Neuronal stem cell (in vitro differentiated cells): ENCODE data around the gene LY9.

Source experiments
- DNase-seq: peaks from one replicate; pipeline ENCODE4 v3.0.0-alpha.2; 2013; ENCODE audit warnings: low spot score
- H2AFZ ChIP-seq: one replicate; pipeline ENCODE4 v1.6.1; 2013; ENCODE audit warnings: mild to moderate bottlenecking, low read length, inconsistent platforms
- H2AK5ac ChIP-seq: 2 replicates; pipeline ENCODE4 v1.6.1; 2013; ENCODE audit warnings: low read depth, mild to moderate bottlenecking, inconsistent platforms, low read length, moderate library complexity, mixed read lengths
- H2BK120ac ChIP-seq: 2 replicates; pipeline ENCODE4 v1.6.1; 2013; ENCODE audit warnings: low read depth, mild to moderate bottlenecking, inconsistent platforms, low read length, moderate library complexity, mixed read lengths
- H2BK12ac ChIP-seq: one replicate; pipeline ENCODE4 v1.6.1; 2013; ENCODE audit warnings: low read length, inconsistent platforms
- H2BK15ac ChIP-seq: 2 replicates; pipeline ENCODE4 v1.6.1; 2013; ENCODE audit warnings: mild to moderate bottlenecking, low read length, inconsistent platforms, mixed read lengths
- H2BK5ac ChIP-seq: one replicate; pipeline ENCODE4 v1.6.1; 2013; ENCODE audit warnings: inconsistent platforms, mild to moderate bottlenecking, low read length, moderate library complexity
- H3K14ac ChIP-seq: one replicate; pipeline ENCODE4 v1.6.1; 2013; ENCODE audit warnings: low read length, inconsistent platforms
- H3K18ac ChIP-seq: 2 replicates; pipeline ENCODE4 v1.6.1; 2013; ENCODE audit warnings: low read length, inconsistent platforms
- H3K23ac ChIP-seq: 2 replicates; pipeline ENCODE4 v1.6.1; 2013; ENCODE audit warnings: low read depth, mild to moderate bottlenecking, mixed read lengths, low read length, inconsistent platforms; ENCODE audit not compliant: poor library complexity
- H3K27ac ChIP-seq: replicated peaks from 3 replicates; pipeline ENCODE4 v1.5.1; 2013; ENCODE audit warnings: low read length, inconsistent platforms
- H3K27me3 ChIP-seq, 3 experiments: 2 replicates each; pipeline ENCODE4 v1.6.1; 2013; ENCODE audit warnings: low read length in 3 of 3, mild to moderate bottlenecking in 2 of 3, inconsistent platforms in 1 of 3, low read depth in 1 of 3, mixed read lengths in 1 of 3, moderate library complexity in 1 of 3; ENCODE audit not compliant: control insufficient read depth in 3 of 3, insufficient read depth in 3 of 3
- H3K36me3 ChIP-seq, 2 donors: replicated peaks in 1 of 2; 2 replicates each; pipeline ENCODE4 v1.6.1; 2013; ENCODE audit warnings: low read length in 2 of 2; ENCODE audit not compliant: control insufficient read depth in 2 of 2, insufficient read depth in 2 of 2
- H3K4ac ChIP-seq: 2 replicates; pipeline ENCODE4 v1.6.1; 2013; ENCODE audit warnings: inconsistent platforms, mild to moderate bottlenecking, low read length, moderate library complexity
- H3K4me1 ChIP-seq, 2 donors: 1 replicate in 1 of 2; 2 replicates in 1 of 2; pipeline ENCODE4 v1.6.1; 2013; ENCODE audit warnings: low read length in 2 of 2, low read depth in 1 of 2; ENCODE audit not compliant: control insufficient read depth in 2 of 2, insufficient read depth in 1 of 2
- H3K4me2 ChIP-seq: one replicate; pipeline ENCODE4 v1.6.1; 2013; ENCODE audit warnings: mild to moderate bottlenecking, low read length, inconsistent platforms; ENCODE audit not compliant: insufficient read depth, poor library complexity, severe bottlenecking
- H3K4me3 ChIP-seq, 2 donors: 2 replicates each; pipeline ENCODE4 v1.5.1; 2013; ENCODE audit warnings: low read length in 2 of 2, mild to moderate bottlenecking in 2 of 2, inconsistent platforms in 1 of 2, moderate library complexity in 1 of 2
- H3K79me1 ChIP-seq: one replicate; pipeline ENCODE4 v1.6.1; 2013; ENCODE audit warnings: low read depth, mild to moderate bottlenecking, inconsistent platforms, low read length, moderate library complexity
- H3K9ac ChIP-seq: one replicate; pipeline ENCODE4 v1.6.1; 2013; ENCODE audit warnings: mild to moderate bottlenecking, low read depth, low read length, inconsistent platforms; ENCODE audit not compliant: poor library complexity
- H3K9me3 ChIP-seq, 2 donors: replicated peaks in 1 of 2; 2 replicates each; pipeline versions ENCODE3 to v1.6.1; 2013; ENCODE audit warnings: low read length in 2 of 2, mild to moderate bottlenecking in 2 of 2, inconsistent platforms in 1 of 2, low read depth in 1 of 2, mixed read lengths in 1 of 2, moderate library complexity in 1 of 2; ENCODE audit not compliant: control insufficient read depth in 2 of 2, insufficient read depth in 1 of 2
- H4K8ac ChIP-seq: one replicate; pipeline ENCODE4 v1.6.1; 2013; ENCODE audit warnings: low read depth, mild to moderate bottlenecking, inconsistent platforms, low read length, moderate library complexity
- H4K91ac ChIP-seq: one replicate; pipeline ENCODE4 v1.6.1; 2013; ENCODE audit warnings: low read length, low read depth, mild to moderate bottlenecking, inconsistent platforms; ENCODE audit not compliant: poor library complexity
- WGBS, 2 donors: extraction: QIAGEN DNeasy Blood & Tissue Kit; methylation state at CpG; one replicate each; pipeline ENCODE4 v1.1.7; 2013; ENCODE audit warnings: missing lambda C conversion rate in 2 of 2, mixed read lengths in 1 of 2; ENCODE audit not compliant: insufficient read length in 2 of 2, insufficient replicate concordance in 1 of 2; ENCODE audit errors: extremely low coverage in 2 of 2; 5-methylcytosine and 5-hydroxymethylcytosine counted together

LY9 gene

GRCh38 chr1:160748878-160749269, 47.1 kb upstream of the LY9 start:
- no peaks in the 10 kb centered on the region for H3K4me1 ChIP-seq
- no peaks in the 10 kb centered on the region for H3K79me1 ChIP-seq
- no peak overlapping the region for H2AFZ ChIP-seq
- H3K23ac ChIP-seq: no peak overlapping the region
- H3K4me2 ChIP-seq: no peak overlapping the region
- H3K9ac ChIP-seq: no peak overlapping the region
- no peaks in the 10 kb centered on the region for H3K27me3 ChIP-seq
- no peak overlapping the region for H4K8ac ChIP-seq
- H3K4ac ChIP-seq: no peak overlapping the region
- H2BK120ac ChIP-seq: no peak overlapping the region
- H3K18ac ChIP-seq: no peak overlapping the region
- DNase-seq: no peak
- H3K4me3 ChIP-seq: no peak overlapping the region
- H3K27ac ChIP-seq: no peak overlapping the region
- H4K91ac ChIP-seq: no peak overlapping the region
- H2BK5ac ChIP-seq: no peak overlapping the region
- H3K36me3 ChIP-seq: no peaks in the 10 kb centered on the region
- H2AK5ac ChIP-seq: no peak overlapping the region
- no peak overlapping the region for H2BK12ac ChIP-seq
- WGBS, 2 donors: no CpG with 5 or more reads among the region's 1 CpG
- H3K9me3 ChIP-seq: no peaks in the 10 kb centered on the region
- H2BK15ac ChIP-seq: no peak overlapping the region
- H3K14ac ChIP-seq: no peak overlapping the region

- H2AK5ac ChIP-seq: no peak overlapping the region
- H2BK15ac ChIP-seq: no peak overlapping the region
- no peak overlapping the region for H3K4me2 ChIP-seq
- no peak overlapping the region for H3K9ac ChIP-seq
- WGBS, 2 donors: no CpG with 5 or more reads among the region's 2 CpGs
- H3K4ac ChIP-seq: no peak overlapping the region
- no peak overlapping the region for H3K14ac ChIP-seq
- no peaks in the 10 kb centered on the region for H3K36me3 ChIP-seq
- no peaks in the 10 kb centered on the region for H3K9me3 ChIP-seq
- H3K4me3 ChIP-seq: no peak overlapping the region
- no peak overlapping the region for H3K27ac ChIP-seq
- no peak overlapping the region for H3K23ac ChIP-seq
- no peaks in the 10 kb centered on the region for H3K4me1 ChIP-seq
- H2BK12ac ChIP-seq: no peak overlapping the region
- no peaks in the 10 kb centered on the region for H3K27me3 ChIP-seq
- H2BK5ac ChIP-seq: no peak overlapping the region
- H3K18ac ChIP-seq: no peak overlapping the region
- H4K91ac ChIP-seq: no peak overlapping the region
- no peaks in the 10 kb centered on the region for H3K79me1 ChIP-seq
- no peak overlapping the region for H2AFZ ChIP-seq
- no peak overlapping the region for H2BK120ac ChIP-seq
- H4K8ac ChIP-seq: no peak overlapping the region
- no peak for DNase-seq
Measured at GRCh38 chr1:160750608-160751007, 45.4 kb upstream of the LY9 start.

- Histone ChIP-seq H3K4me3 (no peak overlapping the region), H3K18ac (no peak overlapping the region), H3K9ac (no peak overlapping the region), H3K27ac (no peak overlapping the region), H3K23ac (no peak overlapping the region), H3K9me3 (no peaks in the 10 kb centered on the region), H3K79me1 (no peaks in the 10 kb centered on the region), H3K4ac (no peak overlapping the region), H3K27me3 (no peaks in the 10 kb centered on the region), H2BK5ac (no peak overlapping the region), H3K4me1 (no peaks in the 10 kb centered on the region), H2AFZ (no peak overlapping the region), H2BK120ac (no peak overlapping the region), H2AK5ac (no peak overlapping the region), H3K36me3 (no peaks in the 10 kb centered on the region), H4K8ac (no peak overlapping the region), H4K91ac (no peak overlapping the region), H2BK15ac (no peak overlapping the region), H3K4me2 (no peak overlapping the region), H2BK12ac (no peak overlapping the region), H3K14ac (no peak overlapping the region)
- no peak for DNase-seq
- 100% methylated on average over 1 of the region's 3 CpGs; no CpG with 5 or more reads in 1 of the 2 donors for WGBS, 2 donors
Measured at GRCh38 chr1:160752406-160752805, 43.6 kb upstream of the LY9 start.

GRCh38 chr1:160752924-160753323, 43.0 kb upstream of the LY9 start:
- H2AFZ ChIP-seq: no peak overlapping the region
- H2AK5ac ChIP-seq: no peak overlapping the region
- no peaks in the 10 kb centered on the region for H3K36me3 ChIP-seq
- no peak overlapping the region for H3K27ac ChIP-seq
- H2BK120ac ChIP-seq: no peak overlapping the region
- H2BK12ac ChIP-seq: no peak overlapping the region
- no peaks in the 10 kb centered on the region for H3K27me3 ChIP-seq
- H3K14ac ChIP-seq: no peak overlapping the region
- no peak overlapping the region for H4K91ac ChIP-seq
- H3K79me1 ChIP-seq: no peaks in the 10 kb centered on the region
- WGBS, 2 donors: no CpG with 5 or more reads among the region's 5 CpGs
- DNase-seq: no peak
- no peaks in the 10 kb centered on the region for H3K4me1 ChIP-seq
- no peak overlapping the region for H3K9ac ChIP-seq
- H2BK5ac ChIP-seq: no peak overlapping the region
- no peak overlapping the region for H3K4ac ChIP-seq
- no peak overlapping the region for H3K4me2 ChIP-seq
- H2BK15ac ChIP-seq: no peak overlapping the region
- no peak overlapping the region for H3K23ac ChIP-seq
- H3K4me3 ChIP-seq: no peak overlapping the region
- H3K9me3 ChIP-seq: no peaks in the 10 kb centered on the region
- no peak overlapping the region for H3K18ac ChIP-seq
- H4K8ac ChIP-seq: no peak overlapping the region
